HepG2 (cell line): ENCODE measurements around the gene CTXN1. TPM values are rescaled to one million over a fixed set of nuclear protein-coding genes. Genes with fewer than 3 reads are reported as not detected.

ENCODE experiments used
- CBX1 ChIP-seq: IDR thresholded peaks from one replicate; pipeline ENCODE4 v1.6.1; 2016; ENCODE audit warnings: antibody characterized with exemption, low read depth
- IKZF4 ChIP-seq: sonication (generic); formaldehyde crosslinking; IDR thresholded peaks from 2 replicates; pipeline ENCODE4 v1.5.1; 2020; ENCODE audit warnings: borderline replicate concordance, mild to moderate bottlenecking, low read depth, missing genetic modification reagents; ENCODE audit errors: not compliant biosample characterization
- KMT2A ChIP-seq: sonication (generic); formaldehyde crosslinking; IDR thresholded peaks from 2 replicates; pipeline ENCODE4 v1.4.0; 2020; ENCODE audit warnings: missing genetic modification reagents
- NRL ChIP-seq: sonication (generic); formaldehyde crosslinking; IDR thresholded peaks from 2 replicates; pipeline ENCODE4 v1.5.0; 2020; ENCODE audit warnings: missing genetic modification reagents, mild to moderate bottlenecking, moderate library complexity, borderline replicate concordance
- RFX1 ChIP-seq: fragments of 450-650 bp; IDR thresholded peaks from 2 replicates; pipeline ENCODE4 v1.6.1; 2017
- ZMAT3 ChIP-seq: sonication (generic); formaldehyde crosslinking; conservative IDR thresholded peaks from 2 replicates; pipeline ENCODE4 v1.7.0; 2021; ENCODE audit warnings: missing genetic modification reagents
- ZNF24 ChIP-seq: fragments of 450-650 bp; IDR thresholded peaks from 2 replicates; pipeline ENCODE4 v1.6.1; 2017; ENCODE audit warnings: antibody characterized with exemption, mild to moderate bottlenecking
- ZNF264 ChIP-seq: sonication (generic); formaldehyde crosslinking; IDR thresholded peaks from 2 replicates; pipeline ENCODE4 v1.4.0; 2020; ENCODE audit warnings: missing genetic modification reagents
- ZNF33B ChIP-seq: sonication (generic); formaldehyde crosslinking; IDR thresholded peaks from 2 replicates; pipeline ENCODE4 v1.5.1; 2020; ENCODE audit warnings: mild to moderate bottlenecking, missing genetic modification reagents
- ZNF678 ChIP-seq: sonication (generic); formaldehyde crosslinking; IDR thresholded peaks from 2 replicates; pipeline ENCODE4 v1.4.0; 2020; ENCODE audit warnings: mild to moderate bottlenecking, missing genetic modification reagents
- ZNF777 ChIP-seq: sonication (generic); formaldehyde crosslinking; IDR thresholded peaks from 2 replicates; pipeline ENCODE4 v1.4.0; 2020; ENCODE audit warnings: missing genetic modification reagents
- ZNF841 ChIP-seq: sonication (generic); formaldehyde crosslinking; IDR thresholded peaks from 2 replicates; pipeline ENCODE4 v1.8.1; 2023; ENCODE audit warnings: missing genetic modification reagents, borderline replicate concordance
- ZSCAN29 ChIP-seq: sonication (generic); formaldehyde crosslinking; conservative IDR thresholded peaks from 2 replicates; pipeline ENCODE4 v1.4.0; 2020; ENCODE audit warnings: mild to moderate bottlenecking, missing genetic modification reagents
- polyA plus RNA-seq, 8 experiments: library from polyadenylated mRNA; depleted of rRNA in 3 of 8; stranded (reverse) in 7 of 8; unstranded in 1 of 8; fragments of >200 nt; fragmentation: Illumina TruSeq in 4 of 8; extraction: Trizol in 4 of 8; gene quantifications; 2 replicates each; pipeline versions ENCODE4 v1.2.1 to v1.2.3, GENCODE V29; 2011 to 2016; ENCODE audit warnings: low read depth in 4 of 8, missing spikeins in 1 of 8, mixed read lengths in 1 of 8; ENCODE audit not compliant: insufficient read depth in 1 of 8
- total RNA-seq, 5 experiments: library from RNA; depleted of rRNA; stranded (reverse); fragments of >200 nt; fragmentation: Illumina TruSeq; extraction: Trizol; gene quantifications; 2 replicates each; pipeline ENCODE4 v1.2.3, GENCODE V29; 2016; ENCODE audit warnings: low read depth in 1 of 5
- TF ChIP-seq, protein P1 (sequence below): sonication (generic); formaldehyde crosslinking; IDR thresholded peaks from 2 replicates; pipeline ENCODE4 v1.4.0; 2020; ENCODE audit warnings: missing genetic modification reagents, borderline replicate concordance
- TF ChIP-seq, protein P2 (sequence below): sonication (generic); formaldehyde crosslinking; IDR thresholded peaks from 2 replicates; pipeline ENCODE4 v1.4.0; 2020; ENCODE audit warnings: missing genetic modification reagents, mild to moderate bottlenecking, borderline replicate concordance

Gene CTXN1
- total and polyA plus RNA-seq, 2 of the 13 experiments (the other 11 are each of a cell fraction or from before 2014, with no cell fraction given): 0.11 TPM; not detected in 1

DNA sequence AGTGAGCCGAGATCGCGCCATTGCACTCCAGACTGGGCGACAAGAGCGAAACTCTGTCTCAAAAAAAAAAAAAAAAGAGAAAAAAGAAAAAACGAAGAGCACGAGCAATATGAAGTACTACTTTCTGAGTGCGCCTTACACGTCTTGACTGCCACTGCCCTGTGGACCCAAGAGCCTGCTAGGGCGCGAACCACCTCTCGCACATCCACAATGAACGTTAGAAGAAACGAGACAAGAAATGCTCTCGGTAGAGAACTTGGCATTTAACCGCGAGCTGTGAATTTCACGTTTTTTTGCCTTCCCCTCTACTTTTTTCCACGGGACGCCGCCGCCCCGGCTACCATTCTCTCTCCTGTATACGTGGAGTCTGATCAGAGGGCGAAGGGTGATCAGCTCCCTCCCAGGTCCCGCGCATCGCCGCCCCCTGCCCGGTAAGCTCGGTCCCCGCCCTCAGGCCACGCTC, 17.1 kb upstream of the CTXN1 start (continued):
- TF ChIP-seq, protein P1, sequence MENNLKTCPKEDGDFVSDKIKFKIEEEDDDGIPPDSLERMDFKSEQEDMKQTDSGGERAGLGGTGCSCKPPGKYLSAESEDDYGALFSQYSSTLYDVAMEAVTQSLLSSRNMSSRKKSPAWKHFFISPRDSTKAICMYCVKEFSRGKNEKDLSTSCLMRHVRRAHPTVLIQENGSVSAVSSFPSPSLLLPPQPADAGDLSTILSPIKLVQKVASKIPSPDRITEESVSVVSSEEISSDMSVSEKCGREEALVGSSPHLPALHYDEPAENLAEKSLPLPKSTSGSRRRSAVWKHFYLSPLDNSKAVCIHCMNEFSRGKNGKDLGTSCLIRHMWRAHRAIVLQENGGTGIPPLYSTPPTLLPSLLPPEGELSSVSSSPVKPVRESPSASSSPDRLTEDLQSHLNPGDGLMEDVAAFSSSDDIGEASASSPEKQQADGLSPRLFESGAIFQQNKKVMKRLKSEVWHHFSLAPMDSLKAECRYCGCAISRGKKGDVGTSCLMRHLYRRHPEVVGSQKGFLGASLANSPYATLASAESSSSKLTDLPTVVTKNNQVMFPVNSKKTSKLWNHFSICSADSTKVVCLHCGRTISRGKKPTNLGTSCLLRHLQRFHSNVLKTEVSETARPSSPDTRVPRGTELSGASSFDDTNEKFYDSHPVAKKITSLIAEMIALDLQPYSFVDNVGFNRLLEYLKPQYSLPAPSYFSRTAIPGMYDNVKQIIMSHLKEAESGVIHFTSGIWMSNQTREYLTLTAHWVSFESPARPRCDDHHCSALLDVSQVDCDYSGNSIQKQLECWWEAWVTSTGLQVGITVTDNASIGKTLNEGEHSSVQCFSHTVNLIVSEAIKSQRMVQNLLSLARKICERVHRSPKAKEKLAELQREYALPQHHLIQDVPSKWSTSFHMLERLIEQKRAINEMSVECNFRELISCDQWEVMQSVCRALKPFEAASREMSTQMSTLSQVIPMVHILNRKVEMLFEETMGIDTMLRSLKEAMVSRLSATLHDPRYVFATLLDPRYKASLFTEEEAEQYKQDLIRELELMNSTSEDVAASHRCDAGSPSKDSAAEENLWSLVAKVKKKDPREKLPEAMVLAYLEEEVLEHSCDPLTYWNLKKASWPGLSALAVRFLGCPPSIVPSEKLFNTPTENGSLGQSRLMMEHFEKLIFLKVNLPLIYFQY (CRISPR knock-in tag): 0 out of 2 replicates have a peak, but pooled peaks have one; percentile 52
- TF ChIP-seq ZSCAN29 (CRISPR knock-in tag) (0 out of 2 replicates have a peak, but pooled peaks have one; percentile 7), ZNF678 (CRISPR knock-in tag) (0 out of 2 replicates have a peak, but pooled peaks have one; percentile 48), ZNF24 (no peak), ZNF777 (CRISPR knock-in tag) (peak; percentile 12; the same call in 1 of the 2 replicates), IKZF4 (CRISPR knock-in tag) (peak; percentile 29), ZNF264 (no peak; the same call in 1 of the 2 replicates), ZNF841 (CRISPR knock-in tag) (no peak), ZMAT3 (0 out of 2 replicates have a peak, but pooled peaks have one; percentile 5), ZNF33B (no peak), CBX1 (no peak), KMT2A (CRISPR knock-in tag) (0 out of 2 replicates have a peak, but pooled peaks have one; percentile 20), RFX1 (no peak), NRL (CRISPR knock-in tag) (no peak)
- TF ChIP-seq, protein P2, sequence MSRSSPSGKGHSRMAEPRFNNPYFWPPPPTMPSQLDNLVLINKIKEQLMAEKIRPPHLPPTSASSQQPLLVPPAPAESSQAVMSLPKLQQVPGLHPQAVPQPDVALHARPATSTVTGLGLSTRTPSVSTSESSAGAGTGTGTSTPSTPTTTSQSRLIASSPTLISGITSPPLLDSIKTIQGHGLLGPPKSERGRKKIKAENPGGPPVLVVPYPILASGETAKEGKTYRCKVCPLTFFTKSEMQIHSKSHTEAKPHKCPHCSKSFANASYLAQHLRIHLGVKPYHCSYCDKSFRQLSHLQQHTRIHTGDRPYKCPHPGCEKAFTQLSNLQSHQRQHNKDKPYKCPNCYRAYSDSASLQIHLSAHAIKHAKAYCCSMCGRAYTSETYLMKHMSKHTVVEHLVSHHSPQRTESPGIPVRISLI (CRISPR knock-in tag): 0 out of 2 replicates have a peak, but pooled peaks have one; percentile 35
